ENCODE measurements around the gene ACLY.

Gene ACLY

GRCh38 chr17:41912925-41913324 lies 5.8 kb downstream of the ACLY start:
- no peak for DNase-seq (ENCODE audit: low spot score)
- TF ChIP-seq CTCF (IDR thresholded peaks at IDR 0.05; ENCODE audit: extremely low read depth, insufficient read depth, missing control alignments): no peak
- in situ Hi-C loops (cut with MboI; ENCODE audit: low pct_unique_long_range_greater_than_20kb, low sequenced_read_pairs, unreplicated experiment): no loop called here

- no peak for DNase-seq (ENCODE audit: low spot score)
- in situ Hi-C loops (cut with MboI; ENCODE audit: low pct_unique_long_range_greater_than_20kb, low sequenced_read_pairs, unreplicated experiment): no loop called here
- no peak for TF ChIP-seq CTCF (IDR thresholded peaks at IDR 0.05; ENCODE audit: extremely low read depth, insufficient read depth, missing control alignments)
Observed at GRCh38 chr17:41910701-41911391, 7.9 kb downstream of the ACLY start.

- no peak for TF ChIP-seq CTCF (IDR thresholded peaks at IDR 0.05; ENCODE audit: extremely low read depth, insufficient read depth, missing control alignments)
- in situ Hi-C loops (cut with MboI; ENCODE audit: low pct_unique_long_range_greater_than_20kb, low sequenced_read_pairs, unreplicated experiment): no loop called here
- DNase-seq (ENCODE audit: low spot score): no peak
Observed at GRCh38 chr17:41909088-41909487, 9.7 kb downstream of the ACLY start.

GRCh38 chr17:41907633-41908539 lies 10.9 kb downstream of the ACLY start:
- no peak for DNase-seq (ENCODE audit: low spot score)
- TF ChIP-seq CTCF (IDR thresholded peaks at IDR 0.05; ENCODE audit: extremely low read depth, insufficient read depth, missing control alignments): no peak
- in situ Hi-C loops (cut with MboI; ENCODE audit: low pct_unique_long_range_greater_than_20kb, low sequenced_read_pairs, unreplicated experiment): no loop called here

GRCh38 chr17:41907185-41907556 lies 11.6 kb downstream of the ACLY start:
- in situ Hi-C loops (cut with MboI; ENCODE audit: low pct_unique_long_range_greater_than_20kb, low sequenced_read_pairs, unreplicated experiment): no loop called here
- TF ChIP-seq CTCF (IDR thresholded peaks at IDR 0.05; ENCODE audit: extremely low read depth, insufficient read depth, missing control alignments): no peak
- no peak for DNase-seq (ENCODE audit: low spot score)

- TF ChIP-seq CTCF (IDR thresholded peaks at IDR 0.05; ENCODE audit: extremely low read depth, insufficient read depth, missing control alignments): no peak
Observed at GRCh38 chr17:41906465-41907184, 12.1 kb downstream of the ACLY start.

More at GRCh38 chr17:41906465-41907184, 12.1 kb downstream of the ACLY start:
- no peak for DNase-seq (ENCODE audit: low spot score)
- in situ Hi-C loops (cut with MboI; ENCODE audit: low pct_unique_long_range_greater_than_20kb, low sequenced_read_pairs, unreplicated experiment): no loop called here

Data from GM13977 (cell line).